Activated T-helper 1 cell treated with Interleukin-2 at 50 U/mL for 16 hours (primary cell): Measurements from ENCODE around the gene GRHL3.

Experiments used
- DNase-seq: peaks from one replicate; pipeline ENCODE4 v3.0.0-alpha.2; 2020; ENCODE audit warnings: low read depth

Gene GRHL3

GRCh38 chr1:24318615-24319311 lies 394 bp upstream of the GRHL3 start:
- DNase-seq = no peak

GRCh38 chr1:24319962-24320361 lies 805 bp downstream of the GRHL3 start:
- DNase-seq = no peak

- DNase-seq = no peak
Measured at GRCh38 chr1:24321126-24321525, 2.0 kb downstream of the GRHL3 start.

DNA sequence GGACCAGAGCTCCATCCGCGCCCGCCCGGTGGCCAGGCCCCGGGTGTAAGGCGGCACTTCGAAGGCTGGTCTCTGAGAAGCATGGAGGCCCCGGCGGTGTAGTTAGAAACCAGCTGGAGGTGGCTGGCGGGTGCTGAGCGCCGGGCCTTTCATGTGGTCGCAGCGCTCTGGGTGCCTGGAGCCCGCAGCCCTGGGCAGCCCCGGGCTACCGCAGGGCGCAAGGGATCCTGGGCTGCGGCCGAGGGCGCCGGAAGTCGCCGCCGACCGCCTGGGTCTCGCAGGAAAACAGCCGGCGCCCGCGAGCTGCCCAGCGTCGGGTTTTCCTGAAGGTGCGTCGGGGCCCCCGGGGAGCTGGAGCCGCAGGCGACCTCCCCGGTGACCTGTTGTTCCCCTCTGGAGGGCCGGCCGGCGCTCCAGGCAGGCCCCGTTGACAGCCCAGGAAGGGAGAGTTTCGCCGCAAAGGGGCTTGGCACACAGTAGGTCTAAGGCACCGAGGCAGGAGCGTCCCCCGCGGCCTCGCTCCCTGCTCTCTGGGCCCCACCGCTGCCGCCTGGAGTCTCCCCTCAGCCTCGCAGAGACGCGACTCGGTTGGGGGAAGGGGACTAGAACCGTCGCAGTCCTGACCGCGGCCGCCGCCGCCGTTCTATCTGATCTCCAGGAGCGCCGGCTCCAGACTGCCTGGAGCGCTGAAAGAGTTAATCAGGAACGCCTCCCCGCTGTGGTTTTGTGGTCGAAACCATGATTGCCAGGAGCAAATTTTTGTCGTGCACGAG lies 2.7 kb downstream of the GRHL3 start:
- DNase-seq = peak; percentile 39

GRCh38 chr1:24322470-24323177 lies 3.5 kb downstream of the GRHL3 start:
- no peak for DNase-seq

GRCh38 chr1:24323281-24323680 lies 4.1 kb downstream of the GRHL3 start:
- DNase-seq = no peak

- DNase-seq = no peak
Measured at GRCh38 chr1:24324903-24325302, 5.7 kb downstream of the GRHL3 start.

DNA sequence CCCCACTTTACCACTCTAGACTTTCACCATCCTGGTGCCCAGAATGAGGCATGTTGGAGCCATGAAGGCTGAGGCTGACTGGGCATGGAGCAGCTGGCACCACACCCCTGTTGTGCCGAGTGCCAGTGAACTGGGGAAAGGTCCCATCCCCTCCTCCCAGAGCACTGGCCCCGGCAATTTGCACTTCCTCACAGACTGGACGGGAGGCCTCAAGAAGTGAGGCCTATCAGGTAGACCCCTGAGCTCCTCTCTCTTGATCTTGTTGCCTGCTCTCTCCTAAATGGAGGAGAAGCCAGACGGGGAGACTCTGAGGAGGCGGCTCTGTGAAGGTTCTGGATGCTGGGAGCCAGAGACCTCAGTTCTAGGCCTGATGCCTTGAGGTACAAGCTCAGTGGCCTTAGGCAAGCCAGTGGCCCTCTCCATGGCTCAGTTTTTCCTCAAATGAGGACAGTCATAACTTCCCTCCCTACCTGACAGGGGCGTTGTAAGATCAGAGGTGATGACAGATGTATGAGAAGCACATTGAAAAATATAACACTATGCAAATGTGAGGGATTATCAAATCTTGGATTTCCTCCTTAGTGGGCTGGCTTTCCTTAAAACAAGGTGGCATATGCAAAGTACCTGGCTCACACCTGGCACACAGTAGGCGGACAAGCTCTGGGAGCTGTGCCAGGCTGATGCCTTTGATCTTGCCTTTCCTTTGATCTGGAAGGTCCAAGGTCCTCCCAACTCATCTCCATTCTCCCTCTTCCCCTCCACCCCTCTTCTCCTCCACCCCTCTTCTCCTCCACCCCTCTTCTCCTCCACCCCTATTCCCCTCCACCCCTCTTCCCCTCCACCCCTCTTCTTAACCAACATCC lies 6.7 kb downstream of the GRHL3 start:
- no peak for DNase-seq

DNA sequence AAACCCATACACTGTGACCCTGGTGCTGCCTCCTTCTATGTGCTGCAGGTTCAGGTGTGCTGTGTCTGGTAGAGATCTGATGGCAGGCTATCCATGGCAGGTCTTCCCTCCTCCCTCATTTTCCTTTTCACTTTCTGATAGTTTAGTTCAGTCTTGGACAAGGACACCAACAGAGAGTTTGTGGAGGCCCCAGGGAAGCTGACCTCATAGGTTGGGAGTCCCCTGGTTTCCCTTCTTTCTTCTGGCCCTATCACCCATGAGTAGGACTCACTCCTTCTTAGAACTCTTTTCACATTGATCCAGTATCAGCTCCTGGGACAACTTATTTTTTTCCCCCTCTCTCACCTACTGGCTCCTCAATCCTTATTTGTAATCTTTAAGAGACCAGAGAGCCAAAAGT lies 8.3 kb downstream of the GRHL3 start:
- DNase-seq = no peak

- no peak for DNase-seq
Measured at GRCh38 chr1:24327891-24328290, 8.7 kb downstream of the GRHL3 start.

DNA sequence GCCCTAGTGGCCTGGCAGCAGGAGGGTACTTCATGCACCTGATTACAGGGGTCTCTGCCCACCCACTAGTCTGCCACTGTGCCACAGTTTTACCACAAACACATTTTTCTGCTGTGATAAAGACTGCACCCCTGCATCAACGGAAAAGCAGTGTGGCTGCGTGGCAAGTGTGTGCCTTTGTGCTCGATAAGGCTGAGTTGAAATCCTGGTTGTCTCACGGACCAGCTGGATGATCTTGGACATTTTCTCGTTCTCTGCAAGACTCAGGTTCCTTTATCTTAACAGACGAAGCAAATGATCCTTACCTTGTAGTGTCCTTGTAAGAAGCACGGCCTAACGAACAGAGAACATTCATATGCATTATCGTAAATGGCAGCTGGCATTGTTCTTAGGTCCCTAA lies 10.2 kb downstream of the GRHL3 start:
- DNase-seq = no peak

DNA sequence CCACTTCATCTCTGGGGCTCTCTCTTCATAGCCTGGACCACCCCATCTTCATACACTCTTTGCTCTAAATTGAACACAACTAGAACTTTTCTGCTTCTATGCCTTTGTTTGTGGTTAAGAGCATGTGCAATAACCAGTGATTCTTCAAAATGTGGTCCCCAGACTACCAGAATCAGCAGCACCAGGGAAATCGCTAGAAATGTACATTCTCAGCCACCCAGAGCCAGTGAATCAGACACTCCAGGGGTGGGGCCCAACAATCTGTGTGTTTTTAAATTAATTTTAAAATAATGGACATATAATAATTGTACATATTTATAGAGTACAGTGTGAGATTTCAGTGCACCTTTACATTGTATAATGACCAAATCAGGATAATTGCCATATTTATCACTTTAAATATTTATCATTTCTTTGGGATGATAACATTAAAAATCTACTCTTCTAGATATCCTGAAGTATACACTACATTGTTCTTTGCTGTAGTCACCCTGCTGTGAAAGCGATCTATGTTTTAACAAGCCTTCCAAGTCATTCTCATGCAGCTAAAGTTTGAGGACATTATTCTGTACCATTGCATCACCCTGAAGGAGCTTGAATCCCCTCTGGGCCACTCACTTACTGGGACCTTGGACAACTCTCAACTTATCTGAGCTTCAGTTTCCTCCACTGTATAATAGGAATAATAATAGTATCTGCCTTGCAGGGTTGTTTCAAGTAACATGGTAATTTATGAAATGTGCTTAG lies 10.8 kb downstream of the GRHL3 start:
- no peak for DNase-seq

- no peak for DNase-seq
Measured at GRCh38 chr1:24331961-24332673, 13.0 kb downstream of the GRHL3 start.

DNA sequence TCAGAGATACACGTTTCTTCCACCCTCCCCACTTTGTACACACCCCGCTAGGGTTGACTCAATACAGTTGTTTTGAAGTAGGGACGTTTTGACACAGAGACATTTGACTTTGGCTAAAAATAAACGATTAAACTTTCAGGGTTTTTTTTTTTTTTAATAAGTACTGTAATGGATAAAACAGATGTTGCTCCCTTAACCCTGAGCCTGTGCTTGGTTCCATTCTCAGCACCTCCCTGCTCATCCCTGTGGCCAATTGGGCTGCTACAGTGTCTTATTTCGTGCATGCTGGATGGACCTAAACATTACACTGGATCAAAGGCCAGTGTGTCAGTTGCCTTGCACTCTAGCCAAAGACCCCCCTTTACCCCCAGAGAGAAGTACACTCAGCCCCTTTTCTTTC lies 16.9 kb downstream of the GRHL3 start:
- DNase-seq = no peak

DNA sequence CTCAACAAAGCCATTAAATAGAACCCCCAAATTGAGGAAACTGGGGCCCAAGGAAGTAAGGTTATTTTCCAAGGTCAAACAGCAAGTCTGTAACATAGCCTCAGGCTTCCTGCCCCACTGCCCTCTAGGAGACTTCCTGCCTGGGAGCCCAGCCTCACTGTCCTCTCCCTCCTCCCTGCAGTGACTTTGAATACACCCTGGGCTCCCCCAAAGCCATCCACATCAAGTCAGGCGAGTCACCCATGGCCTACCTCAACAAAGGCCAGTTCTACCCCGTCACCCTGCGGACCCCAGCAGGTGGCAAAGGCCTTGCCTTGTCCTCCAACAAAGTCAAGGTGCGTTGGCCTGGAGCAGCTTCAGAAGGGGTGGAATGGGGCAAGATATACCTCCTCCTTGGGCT lies 18.3 kb downstream of the GRHL3 start:
- DNase-seq = no peak

GRCh38 chr1:24338447-24338846 lies 19.3 kb downstream of the GRHL3 start:
- DNase-seq = no peak

GRCh38 chr1:24339996-24340395 lies 20.8 kb downstream of the GRHL3 start:
- DNase-seq = no peak

DNA sequence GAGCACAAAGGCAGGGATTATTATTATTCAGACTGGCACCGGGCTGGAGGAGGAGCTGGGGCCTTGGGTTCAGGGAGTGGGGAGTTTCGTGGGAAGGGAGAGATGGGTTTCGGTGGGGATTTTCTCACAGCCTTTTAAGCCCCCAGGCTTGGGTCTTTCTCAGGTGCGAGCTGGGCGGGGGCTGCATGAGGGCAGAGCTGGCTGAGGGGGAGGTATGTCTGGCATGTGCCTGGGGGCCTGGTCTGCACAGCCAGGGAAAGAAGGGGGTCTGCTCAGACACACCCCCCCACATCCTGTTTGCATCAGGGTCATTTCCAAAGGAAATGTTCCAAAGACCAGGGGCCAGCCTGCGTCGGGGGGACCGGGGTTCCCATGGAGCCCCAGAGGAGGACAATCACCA lies 21.6 kb downstream of the GRHL3 start:
- no peak for DNase-seq

DNA sequence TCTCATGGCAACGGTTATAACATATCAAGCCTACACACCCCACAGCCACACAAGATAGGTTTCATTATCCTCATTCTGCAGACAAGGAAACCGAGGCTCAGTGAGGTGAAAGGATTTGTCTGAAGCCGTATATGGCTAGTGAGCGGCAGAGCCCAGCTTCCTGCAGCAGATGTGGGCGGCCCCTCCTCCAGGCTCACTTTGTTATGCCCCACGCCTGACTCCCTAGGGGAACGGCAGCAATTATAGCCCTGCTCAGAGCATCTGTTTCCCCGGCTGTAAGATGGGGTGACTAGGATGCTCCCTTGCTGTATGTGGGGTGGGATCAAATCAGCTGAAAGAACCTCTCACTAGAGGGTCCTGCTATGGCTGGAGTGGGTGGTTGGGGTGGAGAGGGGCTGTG lies 22.1 kb downstream of the GRHL3 start:
- DNase-seq = no peak

- no peak for DNase-seq
Measured at GRCh38 chr1:24343412-24344089, 24.4 kb downstream of the GRHL3 start.
